B cell (primary cell): ENCODE results near the gene EML3. TPM values are rescaled to one million over a fixed set of nuclear protein-coding genes. Genes with fewer than 3 reads are reported as not detected.

Source experiments
- ATAC-seq: fragments of 200-7000 bp; cut with Tn5 transposase; one replicate; pipeline ENCODE4 v1.10.0; 2021; ENCODE audit warnings: low read depth, mild to moderate bottlenecking, moderate number of reproducible peaks, moderate library complexity
- CTCF ChIA-PET: fragments of 350-600 bp; sonication (Branson Sonifier 250); formaldehyde crosslinking; loops from one replicate; lab custom pipeline; 2021; ENCODE audit warnings: antibody characterized with exemption, inconsistent platforms; lab: Charles Lee
- POLR2A ChIA-PET: fragments of 350-600 bp; sonication (Branson Sonifier 250); formaldehyde crosslinking; loops from one replicate; lab custom pipeline; 2021; ENCODE audit warnings: antibody characterized with exemption; lab: Charles Lee
- DNase-seq: peaks from one replicate; pipeline ENCODE4 v3.0.0; 2013
- H2AFZ ChIP-seq: 2 replicates; pipeline ENCODE4 v1.6.1; 2012; ENCODE audit warnings: mild to moderate bottlenecking, low read depth, low read length; ENCODE audit not compliant: insufficient read depth, poor library complexity, severe bottlenecking
- H3K27ac ChIP-seq, 2 donors: 1 replicate in 1 of 2; 2 replicates in 1 of 2; pipeline ENCODE4 v1.5.1; 2012 to 2013; ENCODE audit warnings: low read length in 2 of 2, mild to moderate bottlenecking in 2 of 2, moderate library complexity in 1 of 2
- H3K27me3 ChIP-seq, 4 experiments: fragments of 200-600 bp in 1 of 4; sonication (generic) in 1 of 4; replicated peaks in 1 of 4; 1 replicate in 2 of 4; 2 replicates in 2 of 4; pipeline versions ENCODE4 v1.6.1 to v1.7.0; 2013 to 2016; ENCODE audit warnings: low read length in 3 of 4, mild to moderate bottlenecking in 2 of 4, mixed read lengths in 1 of 4, moderate library complexity in 1 of 4; ENCODE audit not compliant: insufficient read depth in 4 of 4, control insufficient read depth in 3 of 4; ENCODE audit errors: control extremely low read depth in 1 of 4
- H3K36me3 ChIP-seq, 2 experiments: replicated peaks in 1 of 2; 1 replicate in 1 of 2; 2 replicates in 1 of 2; pipeline versions ENCODE4 v1.6.1 to v1.7.1; 2013; ENCODE audit warnings: low read length in 1 of 2; ENCODE audit not compliant: insufficient read depth in 2 of 2, control insufficient read depth in 1 of 2; ENCODE audit errors: control extremely low read depth in 1 of 2, extremely low read depth in 1 of 2
- H3K4me1 ChIP-seq, 2 donors: fragments of 200-600 bp in 1 of 2; sonication (generic) in 1 of 2; 1 replicate in 1 of 2; 2 replicates in 1 of 2; pipeline versions ENCODE4 v1.5.1 to v1.6.1; 2013 to 2017; ENCODE audit warnings: low read length in 2 of 2; ENCODE audit not compliant: control insufficient read depth in 2 of 2, insufficient read depth in 2 of 2
- H3K4me2 ChIP-seq: replicated peaks from 2 replicates; pipeline ENCODE3; 2012; ENCODE audit warnings: mild to moderate bottlenecking, low read depth, low read length; ENCODE audit not compliant: poor library complexity, severe bottlenecking
- H3K4me3 ChIP-seq, 5 experiments: fragments of 200-600 bp in 1 of 5; sonication (generic) in 1 of 5; 1 replicate in 3 of 5; 2 replicates in 2 of 5; pipeline versions ENCODE4 v1.5.1 to v1.7.0; 2011 to 2016; ENCODE audit warnings: low read length in 4 of 5, mild to moderate bottlenecking in 4 of 5, low read depth in 2 of 5, control low read depth in 1 of 5, moderate library complexity in 1 of 5; ENCODE audit not compliant: insufficient read depth in 1 of 5; ENCODE audit errors: control extremely low read depth in 1 of 5, extremely low read depth in 1 of 5
- H3K79me2 ChIP-seq: fragments of 200-600 bp; sonication (generic); one replicate; pipeline ENCODE4 v1.6.0; 2016; ENCODE audit warnings: low read length; ENCODE audit not compliant: control insufficient read depth, insufficient read depth
- H3K9ac ChIP-seq: fragments of 200-600 bp; sonication (generic); 2 replicates; pipeline ENCODE4 v1.6.1; 2017; ENCODE audit warnings: mild to moderate bottlenecking, low read length, moderate library complexity
- H3K9me3 ChIP-seq, 3 donors: one replicate each; pipeline versions ENCODE4 v1.6.1 to v1.7.1; 2013; ENCODE audit warnings: low read length in 2 of 3; ENCODE audit not compliant: control insufficient read depth in 2 of 3, insufficient read depth in 1 of 3; ENCODE audit errors: control extremely low read depth in 1 of 3
- H4K20me1 ChIP-seq: 2 replicates; pipeline ENCODE4 v1.6.0; 2012; ENCODE audit warnings: mild to moderate bottlenecking, low read length; ENCODE audit not compliant: insufficient read depth, control insufficient read depth, poor library complexity, severe bottlenecking
- H3K27ac Mint-ChIP-seq: one replicate; pipeline ENCODE4 v1.8.0; 2021; ENCODE audit warnings: mixed read lengths
- H3K27me3 Mint-ChIP-seq: one replicate; pipeline ENCODE4 v1.8.0; 2021; ENCODE audit warnings: mixed read lengths
- H3K4me1 Mint-ChIP-seq: one replicate; pipeline ENCODE4 v1.8.0; 2021; ENCODE audit warnings: mixed read lengths
- H3K4me3 Mint-ChIP-seq: one replicate; pipeline ENCODE4 v1.8.0; 2021; ENCODE audit warnings: mixed read lengths
- H3K9me3 Mint-ChIP-seq: one replicate; pipeline ENCODE4 v1.8.0; 2022; ENCODE audit warnings: mixed read lengths; ENCODE audit not compliant: insufficient read depth
- CTCF ChIP-seq: fragments of 200-600 bp; IDR thresholded peaks from one replicate; pipeline ENCODE4 v1.8.0; 2022; ENCODE audit warnings: antibody characterized with exemption, mild to moderate bottlenecking
- EZH2 ChIP-seq: IDR thresholded peaks from 2 replicates; pipeline ENCODE4 v1.6.1; 2012; ENCODE audit warnings: borderline replicate concordance, low read depth, mild to moderate bottlenecking, moderate library complexity, low read length; ENCODE audit not compliant: insufficient read depth, poor library complexity, severe bottlenecking
- WGBS: methylation state at CpG from one replicate; pipeline ENCODE4 v1.1.5; 2013; ENCODE audit warnings: missing lambda C conversion rate; ENCODE audit not compliant: insufficient coverage; 5-methylcytosine and 5-hydroxymethylcytosine counted together
- intact Hi-C: fragments of 100-400 bp; cut with micrococcal nuclease; formaldehyde crosslinking; loops from one replicate; pipeline ENCODE4 v1.10.0; 2022
- polyA plus RNA-seq: library from polyadenylated mRNA; depleted of rRNA; stranded (reverse); fragments of >200 nt; gene quantifications from 2 replicates; pipeline ENCODE4 v1.2.3, GENCODE V29; 2012
- total RNA-seq, 2 donors: library from RNA; stranded (reverse); fragments of 120-200 nt in 1 of 2; gene quantifications; 1 replicate in 1 of 2; 2 replicates in 1 of 2; pipeline versions ENCODE4 v1.2.3 to v1.2.4, GENCODE V29; 2013 to 2022

EML3 gene
- total and polyA plus RNA-seq, 2 donors (not counting 1 experiment from before 2014, with no cell fraction given) = 127 to 128 TPM

GRCh38 chr11:62610814-62611704 is 1.5 kb downstream of the EML3 start:
- Histone ChIP-seq H3K36me3 (peaks cover 0 to 32% of the 10 kb centered on the region in 2 experiments), H4K20me1 (no peaks in the 10 kb centered on the region), H3K4me2 (peak overlapping the region; percentile 90), H3K79me2 (peaks cover 67% of the 10 kb centered on the region), H2AFZ (peak overlapping the region; percentile 90), H3K4me3 (peak overlapping the region; percentile 70 to 84 (median 75)), H3K27me3 (no peaks in the 10 kb centered on the region), H3K9ac (peak overlapping the region; percentile 74), H3K9me3 (no peaks in the 10 kb centered on the region), H3K27ac (peak overlapping the region; percentile 76 to 96), H3K4me1 (peaks cover 10 to 29% of the 10 kb centered on the region in 2 donors)
- ATAC-seq (no peak), DNase-seq (no peak)
- Mint-ChIP-seq H3K27ac (peak overlapping the region; percentile 99), H3K4me3 (peak overlapping the region; percentile 97), H3K27me3 (no peaks in the 10 kb centered on the region), H3K4me1 (peaks cover 28% of the 10 kb centered on the region), H3K9me3 (no peaks in the 10 kb centered on the region)
- POLR2A ChIA-PET = interaction anchor here (0.5 to 2.7 kb wide), 7 partner anchors 10 to 230 kb away, joined by 3 to 16 read pairs (median 8); partner anchors contain the start of genes MTA2, TUT1, UBXN1 and ZBTB3
- intact Hi-C loops = no loop called here
- CTCF ChIA-PET = interaction anchor here (0.8 to 3.7 kb wide), 11 partner anchors 10 to 83 kb away, joined by 3 to 32 read pairs (median 4); partner anchors contain the start of genes B3GAT3, INTS5, MTA2 and TUT1
- TF ChIP-seq EZH2 (no peak), CTCF (no peak)
- 73% methylated on average over 16 of the region's 28 CpGs for WGBS
